Upper lobe of left lung (tissue), 6 donors: ENCODE results near the gene BIRC7. TPM values are rescaled to one million over a fixed set of nuclear protein-coding genes. Genes with fewer than 3 reads are reported as not detected.

Experiments used
- ATAC-seq, 2 donors: fragments of 200-7000 bp; cut with Tn5 transposase; one replicate each; pipeline ENCODE4 v1.9.1; 2022; ENCODE audit warnings: mild to moderate bottlenecking in 2 of 2, moderate library complexity in 2 of 2; ENCODE audit not compliant: low FRiP score in 2 of 2
- DNase-seq, 2 donors: peaks; one replicate each; pipeline ENCODE4 v3.0.0-alpha.2; 2019 to 2020
- H3K27ac ChIP-seq, 4 donors: fragments of 200-600 bp; sonication (generic); one replicate each; pipeline ENCODE4 v1.5.1; 2016 to 2019
- H3K27me3 ChIP-seq, 4 donors: fragments of 200-600 bp; sonication (generic); one replicate each; pipeline ENCODE4 v1.5.1; 2017 to 2019
- H3K36me3 ChIP-seq, 4 donors: fragments of 200-600 bp; sonication (generic); one replicate each; pipeline ENCODE4 v1.5.1; 2016 to 2019
- H3K4me1 ChIP-seq, 4 donors: fragments of 200-600 bp; sonication (generic); one replicate each; pipeline ENCODE4 v1.5.1; 2018 to 2019
- H3K4me3 ChIP-seq, 4 donors: fragments of 200-600 bp; sonication (generic); one replicate each; pipeline ENCODE4 v1.5.1; 2017 to 2019; ENCODE audit warnings: mild to moderate bottlenecking in 2 of 4, moderate library complexity in 1 of 4
- H3K9me3 ChIP-seq, 4 donors: fragments of 200-600 bp; sonication (generic); one replicate each; pipeline ENCODE4 v1.5.1; 2018 to 2019
- EP300 ChIP-seq, 4 donors: sonication (generic); formaldehyde crosslinking; IDR thresholded peaks; one replicate each; pipeline ENCODE4 v1.5.1; 2017; ENCODE audit warnings: antibody characterized with exemption in 4 of 4, control low read depth in 2 of 4
- POLR2A ChIP-seq, 4 donors: fragments of 450-650 bp; IDR thresholded peaks; one replicate each; pipeline ENCODE4 v1.5.1; 2016 to 2017; ENCODE audit warnings: antibody characterized with exemption in 4 of 4, mild to moderate bottlenecking in 2 of 4
- POLR2AphosphoS5 ChIP-seq, 2 donors: sonication (generic); formaldehyde crosslinking; IDR thresholded peaks; one replicate each; pipeline ENCODE4 v1.5.1; 2017; ENCODE audit warnings: antibody characterized with exemption in 2 of 2
- WGBS, 2 donors: methylation state at CpG; one replicate each; pipeline ENCODE4 v1.1.5; 2017 to 2018; 5-methylcytosine and 5-hydroxymethylcytosine counted together
- total RNA-seq, 6 donors: library from RNA; depleted of rRNA in 4 of 6; stranded (reverse); fragments of >200 nt in 4 of 6; gene quantifications; one replicate each; pipeline versions ENCODE4 v1.1.0 to v1.2.1, GENCODE V29; 2016 to 2021
- TF ChIP-seq, protein P1 (sequence below), 6 experiments: fragments of 450-650 bp in 4 of 6; fragments of 200-600 bp in 2 of 6; sonication (generic) in 2 of 6; IDR thresholded peaks; one replicate each; pipeline ENCODE4 v1.5.1; 2016 to 2019; ENCODE audit warnings: antibody characterized with exemption in 6 of 6
- donor health status: DM: no; HTN: no; CAD: no; lungs with moderate emphysema.
- donor health status: DM: no; HTN: yes; CAD: no; lungs with severe emphysema.

BIRC7 gene
- total RNA-seq, 6 donors from 2014 or later = 1.3 to 15.0 (median 2.8) TPM; not detected in 2

DNA sequence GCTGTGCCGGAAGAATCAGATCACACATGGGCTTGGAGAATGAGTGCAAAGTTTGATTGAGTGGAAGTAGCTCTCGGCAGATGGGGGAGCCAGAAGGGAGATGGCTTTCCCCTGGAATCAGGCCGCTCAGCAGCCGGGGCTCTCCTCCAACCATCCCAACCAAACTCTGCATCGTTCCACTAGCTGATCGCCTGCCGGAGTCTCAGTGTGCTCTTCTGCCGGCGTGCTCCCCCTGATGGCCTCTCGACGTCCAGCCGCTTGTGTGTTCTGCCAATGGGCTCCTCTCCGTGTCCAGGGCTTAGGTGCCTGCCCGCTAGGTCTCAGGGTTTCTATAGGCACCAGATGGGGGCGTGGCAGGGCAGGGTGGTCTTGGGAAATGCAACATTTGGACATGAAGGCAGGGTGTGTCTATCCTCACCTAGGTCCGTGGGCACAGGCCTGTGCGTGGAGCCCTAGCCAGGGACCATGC lies 4.9 kb upstream of the BIRC7 start:
- 2 to 15% methylated on average over 8 to 15 of the region's 17 CpGs for WGBS, 2 donors
- H3K27ac ChIP-seq = no peak overlapping the region

DNA sequence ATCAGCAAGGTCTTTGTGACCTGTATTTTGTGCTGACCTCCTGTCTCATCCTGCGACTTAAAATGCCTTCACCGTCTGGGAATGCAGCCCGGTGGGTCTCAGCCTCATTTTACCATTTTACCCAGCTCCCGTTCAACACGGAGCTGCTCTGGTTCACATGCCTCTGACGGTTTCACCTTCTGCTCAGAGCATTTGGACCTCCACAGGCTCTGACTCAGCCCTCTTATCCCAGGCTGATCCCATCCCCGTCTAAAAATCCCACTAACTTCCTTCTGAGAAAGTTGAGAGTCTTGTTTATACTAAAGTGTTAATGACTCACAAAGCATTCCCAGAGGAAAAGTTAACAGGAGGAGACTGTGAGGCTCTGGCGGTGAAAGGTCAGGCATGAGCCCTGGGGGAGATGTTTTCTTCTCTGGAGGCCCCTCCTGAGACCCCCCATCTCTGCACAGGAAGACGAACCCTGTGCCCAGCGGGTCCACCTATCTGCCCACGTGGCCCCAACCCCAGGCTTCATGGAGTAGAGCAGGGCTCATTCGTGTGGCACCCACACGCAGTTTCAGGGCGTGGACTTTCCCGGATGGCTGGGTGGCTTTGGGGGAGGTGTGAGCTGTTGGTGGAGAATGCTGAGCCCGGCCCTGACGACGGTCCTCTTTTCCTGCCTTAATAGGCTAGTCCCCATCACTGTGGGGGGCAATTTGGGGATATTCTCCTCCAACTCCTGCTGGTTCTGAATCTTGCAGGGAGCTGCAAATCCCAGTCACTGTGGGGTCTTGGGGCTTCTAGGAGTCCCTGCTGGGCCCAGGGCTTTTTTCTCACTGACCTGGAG lies 3.3 kb upstream of the BIRC7 start:
- Histone ChIP-seq H3K27ac (no peak overlapping the region), H3K27me3 (peaks cover 0 to 10% (median 0%) of the 10 kb centered on the region in 4 donors), H3K4me3 (no peak overlapping the region), H3K9me3 (no peaks in the 10 kb centered on the region), H3K36me3 (no peaks in the 10 kb centered on the region), H3K4me1 (no peaks in the 10 kb centered on the region)
- ATAC-seq (no peak), DNase-seq (peak in 1 of 2 donors; percentile 34)
- TF ChIP-seq, protein P1, sequence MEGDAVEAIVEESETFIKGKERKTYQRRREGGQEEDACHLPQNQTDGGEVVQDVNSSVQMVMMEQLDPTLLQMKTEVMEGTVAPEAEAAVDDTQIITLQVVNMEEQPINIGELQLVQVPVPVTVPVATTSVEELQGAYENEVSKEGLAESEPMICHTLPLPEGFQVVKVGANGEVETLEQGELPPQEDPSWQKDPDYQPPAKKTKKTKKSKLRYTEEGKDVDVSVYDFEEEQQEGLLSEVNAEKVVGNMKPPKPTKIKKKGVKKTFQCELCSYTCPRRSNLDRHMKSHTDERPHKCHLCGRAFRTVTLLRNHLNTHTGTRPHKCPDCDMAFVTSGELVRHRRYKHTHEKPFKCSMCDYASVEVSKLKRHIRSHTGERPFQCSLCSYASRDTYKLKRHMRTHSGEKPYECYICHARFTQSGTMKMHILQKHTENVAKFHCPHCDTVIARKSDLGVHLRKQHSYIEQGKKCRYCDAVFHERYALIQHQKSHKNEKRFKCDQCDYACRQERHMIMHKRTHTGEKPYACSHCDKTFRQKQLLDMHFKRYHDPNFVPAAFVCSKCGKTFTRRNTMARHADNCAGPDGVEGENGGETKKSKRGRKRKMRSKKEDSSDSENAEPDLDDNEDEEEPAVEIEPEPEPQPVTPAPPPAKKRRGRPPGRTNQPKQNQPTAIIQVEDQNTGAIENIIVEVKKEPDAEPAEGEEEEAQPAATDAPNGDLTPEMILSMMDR (IDR thresholded peaks at IDR 0.05) = no peak
- TF ChIP-seq POLR2AphosphoS5 (IDR thresholded peaks at IDR 0.05) = no peak
- no peak for TF ChIP-seq POLR2A (IDR thresholded peaks at IDR 0.05)
- TF ChIP-seq EP300 (IDR thresholded peaks at IDR 0.05) = no peak
- WGBS, 2 donors = 44 to 48% methylated on average over 9 to 18 of the region's 18 CpGs

More for the DNA sequence above, 4.9 kb upstream of the BIRC7 start:
- ATAC-seq (peak in 1 of 2 donors; percentile 66), DNase-seq (peak in 1 of 2 donors; percentile 30)
- Histone ChIP-seq H3K4me3 (no peak overlapping the region), H3K9me3 (no peaks in the 10 kb centered on the region), H3K4me1 (no peaks in the 10 kb centered on the region), H3K36me3 (no peaks in the 10 kb centered on the region), H3K27me3 (peaks cover 0 to 10% (median 0%) of the 10 kb centered on the region in 4 donors)
- TF ChIP-seq EP300 (IDR thresholded peaks at IDR 0.05) = no peak
- TF ChIP-seq, protein P1 (IDR thresholded peaks at IDR 0.05) = peak in 5 of 6 experiments; percentile 26 to 48 (median 33)
- TF ChIP-seq POLR2AphosphoS5 (IDR thresholded peaks at IDR 0.05) = no peak
- TF ChIP-seq POLR2A (IDR thresholded peaks at IDR 0.05) = no peak

DNA sequence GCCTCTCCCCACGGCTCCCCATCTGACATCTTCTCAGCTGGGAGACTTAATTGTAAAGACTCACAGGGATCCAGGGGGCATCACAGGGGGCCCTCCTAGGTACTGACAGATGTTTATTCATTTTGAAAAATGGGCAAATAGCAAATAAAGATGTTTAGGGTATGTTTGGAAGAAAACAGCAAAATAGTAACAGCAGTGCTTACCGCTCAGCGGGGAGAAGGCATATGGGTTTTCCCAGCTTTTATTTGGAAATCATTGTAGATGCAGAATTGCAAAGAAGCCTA lies 2.7 kb upstream of the BIRC7 start:
- no peak for ATAC-seq
- Histone ChIP-seq H3K27me3 (peaks cover 0 to 10% (median 0%) of the 10 kb centered on the region in 4 donors), H3K36me3 (no peaks in the 10 kb centered on the region), H3K27ac (no peak overlapping the region), H3K9me3 (no peaks in the 10 kb centered on the region), H3K4me1 (no peaks in the 10 kb centered on the region), H3K4me3 (no peak overlapping the region)
- no peak for DNase-seq
- TF ChIP-seq POLR2A (IDR thresholded peaks at IDR 0.05) = no peak
- TF ChIP-seq POLR2AphosphoS5 (IDR thresholded peaks at IDR 0.05) = no peak
- no peak for TF ChIP-seq EP300 (IDR thresholded peaks at IDR 0.05)
- 60 to 81% methylated on average over 3 of the region's 3 CpGs for WGBS, 2 donors

DNA sequence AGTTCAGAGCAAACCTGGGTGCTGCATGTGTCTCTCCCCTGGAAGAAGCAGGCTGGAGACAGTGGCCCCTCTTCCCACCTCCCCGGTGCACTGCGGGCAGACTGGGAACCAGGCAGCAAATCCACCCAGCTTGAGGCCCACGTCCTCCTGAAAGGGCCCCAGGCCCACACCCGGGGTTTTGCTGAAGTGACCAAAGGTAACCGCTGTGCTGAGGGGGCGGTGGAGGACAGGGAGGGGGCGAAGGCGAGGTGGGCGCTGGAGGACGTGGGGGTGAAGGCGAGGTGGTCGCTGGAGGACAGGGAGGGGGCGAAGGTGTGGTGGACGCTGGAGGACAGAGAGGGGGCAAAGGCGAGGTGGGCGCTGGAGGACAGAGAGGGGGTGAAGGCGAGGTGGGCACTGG lies 1.8 kb upstream of the BIRC7 start:
- Histone ChIP-seq H3K9me3 (no peaks in the 10 kb centered on the region), H3K27me3 (peaks cover 0 to 7% (median 0%) of the 10 kb centered on the region in 4 donors), H3K36me3 (no peaks in the 10 kb centered on the region), H3K27ac (no peak overlapping the region), H3K4me1 (no peaks in the 10 kb centered on the region), H3K4me3 (no peak overlapping the region)
- TF ChIP-seq POLR2A (IDR thresholded peaks at IDR 0.05) (no peak), POLR2AphosphoS5 (IDR thresholded peaks at IDR 0.05) (no peak), EP300 (IDR thresholded peaks at IDR 0.05) (no peak)
- TF ChIP-seq, protein P1 (IDR thresholded peaks at IDR 0.05) = no peak
- ATAC-seq (no peak), DNase-seq (peak in 1 of 2 donors; percentile 58)
- WGBS, 2 donors = 80 to 85% methylated on average over 9 to 16 of the region's 17 CpGs

DNA sequence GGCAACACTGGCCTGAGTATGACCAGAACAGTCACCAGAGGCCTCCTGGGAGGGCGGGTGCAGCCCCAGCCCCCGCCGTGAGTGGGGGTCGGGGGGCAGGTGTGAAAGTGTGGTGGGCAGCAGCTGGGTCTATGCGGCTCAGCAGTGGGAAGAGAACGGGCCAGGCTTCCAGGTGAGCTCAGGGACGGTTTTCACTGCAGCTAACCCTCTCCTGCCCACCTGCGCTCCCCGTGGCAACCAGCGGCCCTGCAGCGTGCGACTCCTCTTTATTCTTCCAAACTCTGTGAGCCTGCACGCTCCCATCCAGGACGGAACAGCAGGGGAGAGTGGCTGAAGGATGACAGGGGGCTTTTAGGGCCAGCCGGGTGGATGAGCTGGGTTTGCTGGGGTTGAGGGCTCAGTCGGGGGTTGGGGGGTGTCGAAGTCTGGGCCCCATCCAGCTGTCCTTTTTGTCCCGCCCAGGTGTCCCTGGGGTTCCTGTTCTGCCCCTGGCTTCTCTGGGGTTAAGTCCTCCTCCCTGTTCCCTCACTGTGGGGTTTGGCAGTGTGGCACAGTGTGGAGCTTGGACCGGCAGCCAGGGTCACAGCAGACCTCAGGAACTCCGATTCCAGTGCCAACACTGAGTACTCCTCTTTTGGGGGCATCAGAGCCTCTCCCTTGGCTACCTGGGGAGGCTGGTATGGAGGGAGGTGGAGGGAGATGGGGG lies 859 bp upstream of the BIRC7 start:
- TF ChIP-seq, protein P1 (IDR thresholded peaks at IDR 0.05) = peak in 1 of 6 experiments; percentile 17
- TF ChIP-seq EP300 (IDR thresholded peaks at IDR 0.05) = no peak
- no peak for TF ChIP-seq POLR2A (IDR thresholded peaks at IDR 0.05)
- 18 to 30% methylated on average over 11 to 18 of the region's 20 CpGs for WGBS, 2 donors
- Histone ChIP-seq H3K9me3 (no peaks in the 10 kb centered on the region), H3K36me3 (no peaks in the 10 kb centered on the region), H3K4me3 (no peak overlapping the region), H3K27ac (no peak overlapping the region), H3K4me1 (no peaks in the 10 kb centered on the region), H3K27me3 (peaks cover 0 to 3% (median 0%) of the 10 kb centered on the region in 4 donors)
- DNase-seq (peak in 1 of 2 donors; percentile 61), ATAC-seq (no peak)
